Epithelial cell of esophagus (primary cell): ENCODE measurements around the gene ITPK1.

ENCODE experiments used
- DNase-seq: peaks from one replicate; pipeline ENCODE4 v3.0.0; 2010; ENCODE audit warnings: low read depth
- H3K4me3 ChIP-seq: 2 replicates; pipeline ENCODE4 v1.5.1; 2011; ENCODE audit warnings: mild to moderate bottlenecking, low read length, control low read depth
- CTCF ChIP-seq: IDR thresholded peaks from 2 replicates; pipeline ENCODE4 v1.5.1; 2011; ENCODE audit warnings: low read depth, mild to moderate bottlenecking, low read length, control low read depth, inconsistent platforms; ENCODE audit not compliant: insufficient read depth; ENCODE audit errors: missing control alignments

ITPK1 gene

GRCh38 chr14:93042968-93043940 lies 72.5 kb downstream of the ITPK1 start:
- TF ChIP-seq CTCF, result no peak
- no peak overlapping the region for H3K4me3 ChIP-seq
- peak; percentile 95 for DNase-seq

- no peak for TF ChIP-seq CTCF
- no peak overlapping the region for H3K4me3 ChIP-seq
- no peak for DNase-seq
Measured at GRCh38 chr14:93041830-93042229, 73.9 kb downstream of the ITPK1 start.

- no peak for DNase-seq
- TF ChIP-seq CTCF, result no peak
- no peak overlapping the region for H3K4me3 ChIP-seq
Measured at GRCh38 chr14:93040982-93041381, 74.7 kb downstream of the ITPK1 start.

GRCh38 chr14:93040443-93040842 lies 75.3 kb downstream of the ITPK1 start:
- H3K4me3 ChIP-seq, result no peak overlapping the region
- TF ChIP-seq CTCF, result no peak
- DNase-seq, result no peak

GRCh38 chr14:93039649-93040315 lies 75.9 kb downstream of the ITPK1 start:
- no peak for TF ChIP-seq CTCF
- DNase-seq, result no peak

GRCh38 chr14:93037351-93037750 lies 78.4 kb downstream of the ITPK1 start:
- TF ChIP-seq CTCF, result no peak
- H3K4me3 ChIP-seq, result no peak overlapping the region
- no peak for DNase-seq

More at GRCh38 chr14:93039649-93040315, 75.9 kb downstream of the ITPK1 start:
- no peak overlapping the region for H3K4me3 ChIP-seq
